ENCODE measurements around the gene GIN1. TPM values are rescaled to one million over a fixed set of nuclear protein-coding genes. Genes with fewer than 3 reads are reported as not detected.

The GIN1 gene
- total RNA-seq, 2 donors from 2014 or later: 1.6 to 5.2 TPM

DNA sequence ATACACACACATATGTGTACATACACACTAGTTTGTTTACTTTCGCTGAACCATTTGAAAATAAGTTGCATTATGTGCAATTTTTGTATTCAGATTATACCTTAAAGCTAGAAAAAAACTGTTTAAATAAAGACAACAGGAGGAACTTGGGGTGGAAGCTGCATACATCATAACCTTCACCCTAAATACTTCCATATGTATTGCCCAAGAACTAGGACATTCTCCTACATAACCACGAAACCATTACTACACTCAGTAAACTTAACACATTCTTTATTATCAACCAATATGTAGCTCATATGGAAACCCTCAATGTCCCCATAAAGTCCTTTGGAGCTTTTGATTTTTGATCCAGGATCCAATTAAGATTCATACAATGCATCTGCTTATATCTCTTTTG, 83.3 kb downstream of the GIN1 start:
- TF ChIP-seq, protein P1, sequence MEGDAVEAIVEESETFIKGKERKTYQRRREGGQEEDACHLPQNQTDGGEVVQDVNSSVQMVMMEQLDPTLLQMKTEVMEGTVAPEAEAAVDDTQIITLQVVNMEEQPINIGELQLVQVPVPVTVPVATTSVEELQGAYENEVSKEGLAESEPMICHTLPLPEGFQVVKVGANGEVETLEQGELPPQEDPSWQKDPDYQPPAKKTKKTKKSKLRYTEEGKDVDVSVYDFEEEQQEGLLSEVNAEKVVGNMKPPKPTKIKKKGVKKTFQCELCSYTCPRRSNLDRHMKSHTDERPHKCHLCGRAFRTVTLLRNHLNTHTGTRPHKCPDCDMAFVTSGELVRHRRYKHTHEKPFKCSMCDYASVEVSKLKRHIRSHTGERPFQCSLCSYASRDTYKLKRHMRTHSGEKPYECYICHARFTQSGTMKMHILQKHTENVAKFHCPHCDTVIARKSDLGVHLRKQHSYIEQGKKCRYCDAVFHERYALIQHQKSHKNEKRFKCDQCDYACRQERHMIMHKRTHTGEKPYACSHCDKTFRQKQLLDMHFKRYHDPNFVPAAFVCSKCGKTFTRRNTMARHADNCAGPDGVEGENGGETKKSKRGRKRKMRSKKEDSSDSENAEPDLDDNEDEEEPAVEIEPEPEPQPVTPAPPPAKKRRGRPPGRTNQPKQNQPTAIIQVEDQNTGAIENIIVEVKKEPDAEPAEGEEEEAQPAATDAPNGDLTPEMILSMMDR (IDR thresholded peaks at IDR 0.05): no peak
- TF ChIP-seq POLR2A (IDR thresholded peaks at IDR 0.05): no peak
- Histone ChIP-seq H3K36me3 (replicated peaks in 1 of 2; ENCODE audit: insufficient read depth in 1 of 2, low read depth in 2 of 2) (no peaks in the 10 kb centered on the region), H3K9me3 (no peaks in the 10 kb centered on the region), H3K27me3 (no peaks in the 10 kb centered on the region), H3K27ac (no peak overlapping the region), H3K4me1 (no peaks in the 10 kb centered on the region), H3K4me3 (no peak overlapping the region)
- intact Hi-C loops (cut with DNase I): loop anchor here (10.0 kb wide), 1 partner anchor 452 kb away; no protein-coding TSS in a partner anchor
- DNase-seq: no peak
- 84 to 88% methylated on average over 2 of the region's 2 CpGs for WGBS, 2 donors
- ATAC-seq: no peak

Other genes with a start within 250 kb of the GIN1 start
- gene PPIP5K2, start 163 bp upstream of the GIN1 start, total RNA-seq: 10 to 100 TPM; 23.1 to 29.6 TPM
- gene MACIR, start 138.6 kb upstream of the GIN1 start, total RNA-seq: 1 to 10 TPM; 6.2 to 6.3 TPM

Measured in body of pancreas (tissue), 4 donors.